ENCODE results near the gene ITGB6.

ITGB6 gene

GRCh38 chr2:160104115-160104514, 96.0 kb downstream of the ITGB6 start:
- DNase-seq, result no peak
- intact Hi-C loops (cut with DNase I), result no loop called here

GRCh38 chr2:160097326-160097725, 102.7 kb downstream of the ITGB6 start:
- DNase-seq, result no peak
- intact Hi-C loops (cut with DNase I), result no loop called here

GRCh38 chr2:160096409-160096808, 103.7 kb downstream of the ITGB6 start:
- no peak for DNase-seq
- intact Hi-C loops (cut with DNase I), result no loop called here

GRCh38 chr2:160092445-160092844, 107.6 kb downstream of the ITGB6 start:
- intact Hi-C loops (cut with DNase I), result no loop called here
- no peak for DNase-seq

- DNase-seq, result no peak
- intact Hi-C loops (cut with DNase I), result no loop called here
Observed at GRCh38 chr2:160091381-160091780, 108.7 kb downstream of the ITGB6 start.

- no peak for DNase-seq
Observed at GRCh38 chr2:160087854-160088745, 112.0 kb downstream of the ITGB6 start.

GRCh38 chr2:160085662-160086061, 114.4 kb downstream of the ITGB6 start:
- intact Hi-C loops (cut with DNase I), result no loop called here
- DNase-seq, result no peak

More at GRCh38 chr2:160087854-160088745, 112.0 kb downstream of the ITGB6 start:
- intact Hi-C loops (cut with DNase I), result no loop called here

- no peak for DNase-seq
- intact Hi-C loops (cut with DNase I), result no loop called here
Observed at GRCh38 chr2:160077912-160078810, 121.9 kb downstream of the ITGB6 start.

- no peak for DNase-seq
- intact Hi-C loops (cut with DNase I), result no loop called here
Observed at GRCh38 chr2:160076914-160077313, 123.2 kb downstream of the ITGB6 start.

- intact Hi-C loops (cut with DNase I), result no loop called here
- no peak for DNase-seq
Observed at GRCh38 chr2:160076241-160076640, 123.8 kb downstream of the ITGB6 start.

GRCh38 chr2:160075171-160075570, 124.9 kb downstream of the ITGB6 start:
- no peak for DNase-seq
- intact Hi-C loops (cut with DNase I), result no loop called here

- intact Hi-C loops (cut with DNase I), result no loop called here
- DNase-seq, result no peak
Observed at GRCh38 chr2:160073284-160073888, 126.7 kb downstream of the ITGB6 start.

GRCh38 chr2:160068906-160069305, 131.2 kb downstream of the ITGB6 start:
- DNase-seq, result no peak
- intact Hi-C loops (cut with DNase I), result no loop called here

GRCh38 chr2:160064916-160065315, 135.2 kb downstream of the ITGB6 start:
- DNase-seq, result no peak
- intact Hi-C loops (cut with DNase I), result no loop called here

- intact Hi-C loops (cut with DNase I), result no loop called here
Observed at GRCh38 chr2:160063879-160064612, 136.0 kb downstream of the ITGB6 start.

GRCh38 chr2:160063271-160063670, 136.8 kb downstream of the ITGB6 start:
- intact Hi-C loops (cut with DNase I), result no loop called here
- no peak for DNase-seq

More at GRCh38 chr2:160063879-160064612, 136.0 kb downstream of the ITGB6 start:
- no peak for DNase-seq

GRCh38 chr2:160062292-160063005, 137.6 kb downstream of the ITGB6 start, which contains the start of gene PLA2R1:
PLA2R1 (minus strand) TSS chr2:160062615; CDS start chr2:160062403, 212 bp downstream.
- DNase-seq, result peak in 8 of 10 donors; percentile 16 to 87 (median 41)
- intact Hi-C loops (cut with DNase I), result no loop called here

- intact Hi-C loops (cut with DNase I), result no loop called here
- peak in 1 of 10 donors; percentile 77 for DNase-seq
Observed at GRCh38 chr2:160061944-160062291, 138.2 kb downstream of the ITGB6 start.

- intact Hi-C loops (cut with DNase I), result no loop called here
- no peak for DNase-seq
Observed at GRCh38 chr2:160061533-160061932, 138.5 kb downstream of the ITGB6 start.

Measured in posterior cingulate gyrus (tissue), 11 donors.